Retinal pigment epithelial cell (primary cell): ENCODE results near the gene BAHCC1.

Experiments
- DNase-seq: peaks from one replicate; pipeline ENCODE4 v3.0.0-alpha.2; 2010; ENCODE audit warnings: low read depth
- H3K4me3 ChIP-seq: 2 replicates; pipeline ENCODE4 v1.5.1; 2011; ENCODE audit warnings: mild to moderate bottlenecking, low read length, control low read depth, moderate library complexity
- CTCF ChIP-seq: conservative IDR thresholded peaks from 2 replicates; pipeline ENCODE4 v1.5.1; 2011; ENCODE audit warnings: low read depth, low read length, control low read depth, inconsistent platforms

The BAHCC1 gene

GRCh38 chr17:81492706-81493105 lies 97.4 kb downstream of the BAHCC1 start:
- DNase-seq = no peak
- no peak for TF ChIP-seq CTCF
- no peak overlapping the region for H3K4me3 ChIP-seq

- DNase-seq = no peak
- no peak overlapping the region for H3K4me3 ChIP-seq
- TF ChIP-seq CTCF = no peak
Observed at GRCh38 chr17:81493198-81494038, 98.2 kb downstream of the BAHCC1 start.

GRCh38 chr17:81494626-81495377 lies 99.5 kb downstream of the BAHCC1 start:
- DNase-seq = no peak
- H3K4me3 ChIP-seq = no peak overlapping the region
- no peak for TF ChIP-seq CTCF

GRCh38 chr17:81498953-81499600 lies 103.8 kb downstream of the BAHCC1 start:
- no peak for TF ChIP-seq CTCF
- H3K4me3 ChIP-seq = no peak overlapping the region
- no peak for DNase-seq

- no peak for DNase-seq
- H3K4me3 ChIP-seq = no peak overlapping the region
- TF ChIP-seq CTCF = no peak
Observed at GRCh38 chr17:81499601-81499970, 104.3 kb downstream of the BAHCC1 start.

GRCh38 chr17:81500047-81500446 lies 104.8 kb downstream of the BAHCC1 start:
- no peak for DNase-seq
- H3K4me3 ChIP-seq = no peak overlapping the region
- no peak for TF ChIP-seq CTCF
